SK-N-SH treated with all-trans-retinoic acid at 6 μM for 48 hours (cell line): ENCODE results near the gene FGF19.
"Not testable (repeated sequence)": the region's sequence is repeated elsewhere in the genome, so short reads cannot be mapped to it uniquely, and the experiment has no call there.

Source experiments
- ATAC-seq: fragments of 200-7000 bp; cut with Tn5 transposase; 3 replicates; pipeline ENCODE4 v1.9.1; 2020; ENCODE audit warnings: mild to moderate bottlenecking, moderate library complexity
- ARNTL ChIP-seq: fragments of 450-650 bp; formaldehyde crosslinking; IDR thresholded peaks from 2 replicates; pipeline ENCODE4 v1.5.0; 2020; ENCODE audit warnings: low read depth, mild to moderate bottlenecking, moderate library complexity, borderline replicate concordance
- BACH2 ChIP-seq: fragments of 250-450 bp; sonication (Bioruptor Pico); IDR thresholded peaks from 2 replicates; pipeline ENCODE4 v1.9.0; 2021; ENCODE audit warnings: mild to moderate bottlenecking, borderline replicate concordance
- CSDC2 ChIP-seq: fragments of 250-450 bp; sonication (Bioruptor Pico); IDR thresholded peaks from 2 replicates; pipeline ENCODE4 v1.5.0; 2020; ENCODE audit warnings: mild to moderate bottlenecking, moderate library complexity
- ESRRG ChIP-seq: fragments of 250-450 bp; sonication (Bioruptor Pico); IDR thresholded peaks from 2 replicates; pipeline ENCODE4 v1.6.1; 2021; ENCODE audit warnings: mild to moderate bottlenecking
- GLIS3 ChIP-seq: fragments of 250-450 bp; sonication (Bioruptor Pico); IDR thresholded peaks from 2 replicates; pipeline ENCODE4 v1.5.0; 2020; ENCODE audit warnings: mild to moderate bottlenecking, moderate library complexity
- ISL1 ChIP-seq: fragments of 250-450 bp; sonication (Bioruptor Pico); IDR thresholded peaks from 2 replicates; pipeline ENCODE4 v2.1.2; 2022; ENCODE audit warnings: mild to moderate bottlenecking, moderate library complexity
- OSR1 ChIP-seq: fragments of 250-450 bp; sonication (Bioruptor Pico); IDR thresholded peaks from 2 replicates; pipeline ENCODE4 v1.8.0; 2022; ENCODE audit warnings: moderate library complexity, mild to moderate bottlenecking, inconsistent platforms
- PPARA ChIP-seq: fragments of 250-450 bp; sonication (Bioruptor Pico); IDR thresholded peaks from 2 replicates; pipeline ENCODE4 v1.5.0; 2020; ENCODE audit warnings: mild to moderate bottlenecking, borderline replicate concordance
- RARB ChIP-seq: fragments of 250-450 bp; sonication (Bioruptor Pico); IDR thresholded peaks from 2 replicates; pipeline ENCODE4 v1.8.0; 2021; ENCODE audit warnings: mild to moderate bottlenecking, moderate library complexity
- SNAI2 ChIP-seq: fragments of 250-450 bp; sonication (Bioruptor Pico); IDR thresholded peaks from 2 replicates; pipeline ENCODE4 v1.5.0; 2020; ENCODE audit warnings: mild to moderate bottlenecking, moderate library complexity
- TCF4 ChIP-seq: fragments of 250-450 bp; sonication (Bioruptor Pico); IDR thresholded peaks from 2 replicates; pipeline ENCODE4 v1.8.0; 2021; ENCODE audit warnings: mild to moderate bottlenecking, moderate library complexity, borderline replicate concordance
- TOX ChIP-seq: fragments of 250-450 bp; sonication (Bioruptor Pico); IDR thresholded peaks from 2 replicates; pipeline ENCODE4 v1.8.0; 2021; ENCODE audit warnings: mild to moderate bottlenecking, moderate library complexity, borderline replicate concordance
- ZC3H10 ChIP-seq: fragments of 250-450 bp; sonication (Bioruptor Pico); IDR thresholded peaks from 2 replicates; pipeline ENCODE4 v1.5.1; 2021; ENCODE audit warnings: mild to moderate bottlenecking, moderate library complexity
- ZFP3 ChIP-seq: fragments of 250-450 bp; sonication (Bioruptor Pico); IDR thresholded peaks from 2 replicates; pipeline ENCODE4 v1.5.0; 2020; ENCODE audit warnings: mild to moderate bottlenecking, moderate library complexity
- ZFP30 ChIP-seq: fragments of 450-650 bp; formaldehyde crosslinking; IDR thresholded peaks from 2 replicates; pipeline ENCODE4 v1.5.0; 2022; ENCODE audit warnings: mild to moderate bottlenecking, moderate library complexity
- ZNF565 ChIP-seq: fragments of 450-650 bp; formaldehyde crosslinking; conservative IDR thresholded peaks from 2 replicates; pipeline ENCODE4 v1.5.0; 2020; ENCODE audit warnings: low read depth, mild to moderate bottlenecking, moderate library complexity
- ZNF70 ChIP-seq: fragments of 450-650 bp; formaldehyde crosslinking; IDR thresholded peaks from 2 replicates; pipeline ENCODE4 v1.5.0; 2020; ENCODE audit warnings: mild to moderate bottlenecking, moderate library complexity
- ZNF8 ChIP-seq: fragments of 450-650 bp; formaldehyde crosslinking; IDR thresholded peaks from 2 replicates; pipeline ENCODE4 v1.5.0; 2020; ENCODE audit warnings: mild to moderate bottlenecking, moderate library complexity
- TF ChIP-seq, protein P1 (sequence below): fragments of 250-450 bp; sonication (Bioruptor Pico); IDR thresholded peaks from 2 replicates; pipeline ENCODE4 v1.5.1; 2020; ENCODE audit warnings: low read depth, mild to moderate bottlenecking, moderate library complexity
- TF ChIP-seq, protein P2 (sequence below): fragments of 250-450 bp; sonication (Bioruptor Pico); IDR thresholded peaks from 2 replicates; pipeline ENCODE4 v1.8.0; 2020; ENCODE audit warnings: mild to moderate bottlenecking, moderate library complexity, borderline replicate concordance
- TF ChIP-seq, protein P3 (sequence below): fragments of 250-450 bp; sonication (Bioruptor Pico); IDR thresholded peaks from 2 replicates; pipeline ENCODE4 v1.5.1; 2021; ENCODE audit warnings: mild to moderate bottlenecking, moderate library complexity
- TF ChIP-seq, protein P4 (sequence below): fragments of 250-450 bp; sonication (Bioruptor Pico); IDR thresholded peaks from 2 replicates; pipeline ENCODE4 v1.5.0; 2020; ENCODE audit warnings: mild to moderate bottlenecking, moderate library complexity
- TF ChIP-seq, protein P5 (sequence below): fragments of 250-450 bp; sonication (Bioruptor Pico); IDR thresholded peaks from 2 replicates; pipeline ENCODE4 v1.8.0; 2021; ENCODE audit warnings: low read depth, mild to moderate bottlenecking, moderate library complexity, borderline replicate concordance

FGF19 gene

DNA sequence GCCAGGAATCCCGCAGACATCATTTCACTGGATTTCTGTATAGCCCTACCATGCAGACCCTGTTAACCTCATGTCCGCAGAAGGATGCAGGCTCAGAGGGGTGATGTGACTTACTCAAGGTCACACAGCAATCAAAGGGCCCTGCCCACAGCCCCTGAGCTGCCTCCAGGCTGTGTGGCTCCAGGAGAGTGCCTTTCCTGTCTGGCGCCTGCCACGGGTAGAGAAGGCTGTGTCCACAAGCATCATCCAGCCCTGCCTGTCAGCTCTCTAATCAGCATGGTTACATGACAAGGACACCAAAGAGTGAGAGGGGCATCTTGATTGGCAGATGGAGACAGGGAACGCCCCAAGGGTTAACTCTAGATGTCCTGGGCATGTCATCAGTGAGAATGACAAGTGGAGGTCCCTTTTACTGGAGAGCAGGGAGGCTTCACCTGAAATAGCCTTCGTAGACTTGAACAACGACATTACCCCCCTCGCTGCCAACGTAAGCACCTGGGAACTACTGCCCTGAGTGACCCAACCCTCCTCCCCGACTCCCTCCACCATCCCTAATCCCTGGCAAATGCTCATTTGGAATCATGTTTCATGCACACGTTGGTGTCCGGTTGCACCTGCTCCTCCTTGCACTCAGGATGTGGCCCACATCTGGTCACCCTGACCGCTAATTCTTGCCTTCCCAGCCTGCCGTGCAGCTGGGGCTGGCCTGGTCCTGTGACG, 6.9 kb downstream of the FGF19 start:
- ATAC-seq = no peak
- TF ChIP-seq RARB (no peak), CSDC2 (CRISPR knock-in tag) (no peak), TOX (CRISPR knock-in tag) (no peak), TCF4 (CRISPR knock-in tag) (no peak), ZC3H10 (CRISPR knock-in tag) (no peak), ZFP3 (no peak), ESRRG (CRISPR knock-in tag) (no peak), ARNTL (no peak), ZNF70 (no peak), ZNF565 (CRISPR knock-in tag) (no peak), GLIS3 (CRISPR knock-in tag) (no peak), OSR1 (CRISPR knock-in tag) (no peak), PPARA (CRISPR knock-in tag) (no peak), ZNF8 (no peak), BACH2 (CRISPR knock-in tag) (no peak)
- TF ChIP-seq, protein P1, sequence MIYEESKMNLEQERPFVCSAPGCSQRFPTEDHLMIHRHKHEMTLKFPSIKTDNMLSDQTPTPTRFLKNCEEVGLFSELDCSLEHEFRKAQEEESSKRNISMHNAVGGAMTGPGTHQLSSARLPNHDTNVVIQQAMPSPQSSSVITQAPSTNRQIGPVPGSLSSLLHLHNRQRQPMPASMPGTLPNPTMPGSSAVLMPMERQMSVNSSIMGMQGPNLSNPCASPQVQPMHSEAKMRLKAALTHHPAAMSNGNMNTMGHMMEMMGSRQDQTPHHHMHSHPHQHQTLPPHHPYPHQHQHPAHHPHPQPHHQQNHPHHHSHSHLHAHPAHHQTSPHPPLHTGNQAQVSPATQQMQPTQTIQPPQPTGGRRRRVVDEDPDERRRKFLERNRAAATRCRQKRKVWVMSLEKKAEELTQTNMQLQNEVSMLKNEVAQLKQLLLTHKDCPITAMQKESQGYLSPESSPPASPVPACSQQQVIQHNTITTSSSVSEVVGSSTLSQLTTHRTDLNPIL (CRISPR knock-in tag) = no peak
- TF ChIP-seq, protein P2, sequence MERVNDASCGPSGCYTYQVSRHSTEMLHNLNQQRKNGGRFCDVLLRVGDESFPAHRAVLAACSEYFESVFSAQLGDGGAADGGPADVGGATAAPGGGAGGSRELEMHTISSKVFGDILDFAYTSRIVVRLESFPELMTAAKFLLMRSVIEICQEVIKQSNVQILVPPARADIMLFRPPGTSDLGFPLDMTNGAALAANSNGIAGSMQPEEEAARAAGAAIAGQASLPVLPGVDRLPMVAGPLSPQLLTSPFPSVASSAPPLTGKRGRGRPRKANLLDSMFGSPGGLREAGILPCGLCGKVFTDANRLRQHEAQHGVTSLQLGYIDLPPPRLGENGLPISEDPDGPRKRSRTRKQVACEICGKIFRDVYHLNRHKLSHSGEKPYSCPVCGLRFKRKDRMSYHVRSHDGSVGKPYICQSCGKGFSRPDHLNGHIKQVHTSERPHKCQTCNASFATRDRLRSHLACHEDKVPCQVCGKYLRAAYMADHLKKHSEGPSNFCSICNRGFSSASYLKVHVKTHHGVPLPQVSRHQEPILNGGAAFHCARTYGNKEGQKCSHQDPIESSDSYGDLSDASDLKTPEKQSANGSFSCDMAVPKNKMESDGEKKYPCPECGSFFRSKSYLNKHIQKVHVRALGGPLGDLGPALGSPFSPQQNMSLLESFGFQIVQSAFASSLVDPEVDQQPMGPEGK (CRISPR knock-in tag) = no peak
- TF ChIP-seq, protein P3, sequence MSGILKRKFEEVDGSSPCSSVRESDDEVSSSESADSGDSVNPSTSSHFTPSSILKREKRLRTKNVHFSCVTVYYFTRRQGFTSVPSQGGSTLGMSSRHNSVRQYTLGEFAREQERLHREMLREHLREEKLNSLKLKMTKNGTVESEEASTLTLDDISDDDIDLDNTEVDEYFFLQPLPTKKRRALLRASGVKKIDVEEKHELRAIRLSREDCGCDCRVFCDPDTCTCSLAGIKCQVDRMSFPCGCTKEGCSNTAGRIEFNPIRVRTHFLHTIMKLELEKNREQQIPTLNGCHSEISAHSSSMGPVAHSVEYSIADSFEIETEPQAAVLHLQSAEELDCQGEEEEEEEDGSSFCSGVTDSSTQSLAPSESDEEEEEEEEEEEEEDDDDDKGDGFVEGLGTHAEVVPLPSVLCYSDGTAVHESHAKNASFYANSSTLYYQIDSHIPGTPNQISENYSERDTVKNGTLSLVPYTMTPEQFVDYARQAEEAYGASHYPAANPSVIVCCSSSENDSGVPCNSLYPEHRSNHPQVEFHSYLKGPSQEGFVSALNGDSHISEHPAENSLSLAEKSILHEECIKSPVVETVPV (CRISPR knock-in tag) = no peak
- TF ChIP-seq, protein P4, sequence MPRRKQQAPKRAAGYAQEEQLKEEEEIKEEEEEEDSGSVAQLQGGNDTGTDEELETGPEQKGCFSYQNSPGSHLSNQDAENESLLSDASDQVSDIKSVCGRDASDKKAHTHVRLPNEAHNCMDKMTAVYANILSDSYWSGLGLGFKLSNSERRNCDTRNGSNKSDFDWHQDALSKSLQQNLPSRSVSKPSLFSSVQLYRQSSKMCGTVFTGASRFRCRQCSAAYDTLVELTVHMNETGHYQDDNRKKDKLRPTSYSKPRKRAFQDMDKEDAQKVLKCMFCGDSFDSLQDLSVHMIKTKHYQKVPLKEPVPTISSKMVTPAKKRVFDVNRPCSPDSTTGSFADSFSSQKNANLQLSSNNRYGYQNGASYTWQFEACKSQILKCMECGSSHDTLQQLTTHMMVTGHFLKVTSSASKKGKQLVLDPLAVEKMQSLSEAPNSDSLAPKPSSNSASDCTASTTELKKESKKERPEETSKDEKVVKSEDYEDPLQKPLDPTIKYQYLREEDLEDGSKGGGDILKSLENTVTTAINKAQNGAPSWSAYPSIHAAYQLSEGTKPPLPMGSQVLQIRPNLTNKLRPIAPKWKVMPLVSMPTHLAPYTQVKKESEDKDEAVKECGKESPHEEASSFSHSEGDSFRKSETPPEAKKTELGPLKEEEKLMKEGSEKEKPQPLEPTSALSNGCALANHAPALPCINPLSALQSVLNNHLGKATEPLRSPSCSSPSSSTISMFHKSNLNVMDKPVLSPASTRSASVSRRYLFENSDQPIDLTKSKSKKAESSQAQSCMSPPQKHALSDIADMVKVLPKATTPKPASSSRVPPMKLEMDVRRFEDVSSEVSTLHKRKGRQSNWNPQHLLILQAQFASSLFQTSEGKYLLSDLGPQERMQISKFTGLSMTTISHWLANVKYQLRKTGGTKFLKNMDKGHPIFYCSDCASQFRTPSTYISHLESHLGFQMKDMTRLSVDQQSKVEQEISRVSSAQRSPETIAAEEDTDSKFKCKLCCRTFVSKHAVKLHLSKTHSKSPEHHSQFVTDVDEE (CRISPR knock-in tag) = no peak
- TF ChIP-seq, protein P5, sequence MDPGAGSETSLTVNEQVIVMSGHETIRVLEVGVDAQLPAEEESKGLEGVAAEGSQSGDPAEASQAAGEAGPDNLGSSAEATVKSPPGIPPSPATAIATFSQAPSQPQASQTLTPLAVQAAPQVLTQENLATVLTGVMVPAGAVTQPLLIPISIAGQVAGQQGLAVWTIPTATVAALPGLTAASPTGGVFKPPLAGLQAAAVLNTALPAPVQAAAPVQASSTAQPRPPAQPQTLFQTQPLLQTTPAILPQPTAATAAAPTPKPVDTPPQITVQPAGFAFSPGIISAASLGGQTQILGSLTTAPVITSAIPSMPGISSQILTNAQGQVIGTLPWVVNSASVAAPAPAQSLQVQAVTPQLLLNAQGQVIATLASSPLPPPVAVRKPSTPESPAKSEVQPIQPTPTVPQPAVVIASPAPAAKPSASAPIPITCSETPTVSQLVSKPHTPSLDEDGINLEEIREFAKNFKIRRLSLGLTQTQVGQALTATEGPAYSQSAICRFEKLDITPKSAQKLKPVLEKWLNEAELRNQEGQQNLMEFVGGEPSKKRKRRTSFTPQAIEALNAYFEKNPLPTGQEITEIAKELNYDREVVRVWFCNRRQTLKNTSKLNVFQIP = no peak

DNA sequence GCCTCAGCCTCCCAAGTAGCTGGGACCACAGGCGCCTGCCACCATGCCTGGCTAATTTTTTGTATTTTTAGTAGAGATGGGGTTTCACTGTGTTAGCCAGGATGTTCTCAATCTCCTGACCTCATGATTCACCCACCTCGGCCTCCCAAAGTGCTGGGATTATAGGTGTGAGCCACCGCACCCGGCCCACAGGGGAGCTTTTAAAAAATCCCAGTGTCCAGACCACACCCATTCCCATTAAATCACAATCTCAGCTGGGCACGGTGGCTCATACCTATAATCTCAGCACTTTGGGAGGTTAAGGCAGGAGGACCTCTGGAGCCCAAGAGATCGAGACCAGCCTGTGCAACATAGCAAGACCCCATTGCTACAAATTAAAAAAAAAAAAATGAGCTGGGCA, 7.8 kb downstream of the FGF19 start:
- not testable (repeated sequence) for ATAC-seq

DNA sequence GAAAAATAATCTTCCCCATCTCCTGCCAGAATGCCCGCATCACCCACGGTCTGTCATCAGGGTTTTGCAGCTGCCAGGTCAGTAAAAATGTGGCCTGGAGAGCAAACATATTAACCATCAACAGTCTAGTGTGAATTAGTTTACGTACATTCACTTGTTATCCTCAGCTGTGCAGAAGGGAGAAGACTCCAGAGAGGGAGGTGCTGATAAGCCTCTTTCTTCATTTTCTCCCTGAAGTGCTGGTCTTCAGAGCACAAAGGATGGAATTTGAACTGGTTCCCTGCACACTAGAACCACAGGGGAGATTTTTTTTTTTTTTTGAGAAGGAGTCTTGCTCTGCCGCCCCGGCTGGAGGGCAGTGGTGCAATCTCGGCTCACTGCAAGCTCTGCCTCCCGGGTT, 8.2 kb downstream of the FGF19 start:
- TF ChIP-seq TOX (CRISPR knock-in tag) (no peak), ZFP3 (no peak), ARNTL (no peak), ISL1 (no peak), SNAI2 (CRISPR knock-in tag) (no peak), ZFP30 (CRISPR knock-in tag) (no peak), PPARA (CRISPR knock-in tag) (no peak)
- TF ChIP-seq, protein P2 (CRISPR knock-in tag) = no peak
- TF ChIP-seq, protein P1 (CRISPR knock-in tag) = no peak
- TF ChIP-seq, protein P3 (CRISPR knock-in tag) = no peak

More for the DNA sequence above, 8.2 kb downstream of the FGF19 start:
- no peak for ATAC-seq
